ENCODE data around the gene DUS3L. TPM values are rescaled to one million over a fixed set of nuclear protein-coding genes. Genes with fewer than 3 reads are reported as not detected.
A peak's percentile ranks its signal among the peaks of the same experiment; 100 is the strongest.

The DUS3L gene
- total and polyA plus RNA-seq, 2 donors (not counting 1 experiment from before 2014, with no cell fraction given) = 84.6 to 118 TPM

DNA sequence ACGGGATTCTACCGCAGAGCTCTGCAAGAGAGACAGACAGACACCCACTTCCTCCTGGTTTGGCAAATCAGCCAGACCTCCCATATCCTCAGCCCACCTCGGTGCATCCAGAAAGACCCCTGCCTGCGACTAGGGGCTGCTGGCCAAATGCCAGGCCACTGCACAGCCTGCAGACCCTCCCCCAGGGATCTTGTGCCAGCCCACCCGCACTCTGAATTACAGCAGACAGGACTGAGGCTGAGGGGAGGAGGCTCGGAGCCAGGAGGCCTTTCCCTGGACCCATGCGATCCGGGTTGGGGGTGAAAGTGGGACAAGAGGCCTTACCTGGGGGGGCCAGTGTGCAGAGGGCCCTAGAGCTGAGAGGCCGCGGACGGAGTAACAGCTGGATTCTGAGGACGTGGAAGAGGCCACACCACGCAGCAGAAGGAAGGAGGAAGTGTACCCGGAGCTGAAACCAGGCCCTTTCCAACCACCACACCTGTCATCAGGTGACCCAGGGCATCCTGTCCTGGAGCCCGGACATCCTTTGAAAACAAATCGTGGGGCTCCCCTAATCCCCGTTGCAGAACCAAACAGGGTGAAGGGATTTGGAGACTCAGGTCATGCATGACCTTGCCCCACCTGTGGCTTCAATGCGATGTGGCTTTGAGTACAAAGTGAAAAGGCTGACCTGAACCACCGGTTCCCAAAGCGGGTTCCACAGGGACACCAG lies 47.5 kb upstream of the DUS3L start:
- H3K9ac ChIP-seq (ENCODE audit: low read length) = no peak overlapping the region
- no peak overlapping the region for H3K4me3 Mint-ChIP-seq

More for the DNA sequence above, 47.5 kb upstream of the DUS3L start:
- Mint-ChIP-seq H3K9me3 (ENCODE audit: insufficient read depth) (no peaks in the 10 kb centered on the region), H3K27me3 (peaks cover 3% of the 10 kb centered on the region), H3K27ac (no peak overlapping the region), H3K4me1 (no peaks in the 10 kb centered on the region)
- Histone ChIP-seq H3K4me1 (ENCODE audit: control insufficient read depth in 2 of 2, insufficient read depth in 2 of 2, low read length in 2 of 2) (no peaks in the 10 kb centered on the region), H2AFZ (ENCODE audit: insufficient read depth, low read depth, low read length, poor library complexity, severe bottlenecking) (peak overlapping the region; percentile 16), H4K20me1 (ENCODE audit: control insufficient read depth, insufficient read depth, low read length, poor library complexity, severe bottlenecking) (no peaks in the 10 kb centered on the region), H3K9me3 (ENCODE audit: control extremely low read depth in 1 of 3, control insufficient read depth in 2 of 3, insufficient read depth in 1 of 3, low read length in 2 of 3) (peaks cover 0 to 3% (median 0%) of the 10 kb centered on the region in 3 donors), H3K4me2 (replicated peaks; ENCODE audit: low read depth, low read length, poor library complexity, severe bottlenecking) (no peak overlapping the region), H3K4me3 (ENCODE audit: control extremely low read depth in 1 of 5, extremely low read depth in 1 of 5, insufficient read depth in 1 of 5, low read depth in 2 of 5, low read length in 4 of 5) (no peak overlapping the region), H3K79me2 (ENCODE audit: control insufficient read depth, insufficient read depth, low read length) (no peaks in the 10 kb centered on the region), H3K27me3 (replicated peaks in 1 of 4; ENCODE audit: control extremely low read depth in 1 of 4, control insufficient read depth in 3 of 4, insufficient read depth in 4 of 4, low read length in 3 of 4) (peaks cover 0 to 13% (median 0%) of the 10 kb centered on the region in 4 experiments), H3K27ac (ENCODE audit: low read length in 2 of 2) (no peak overlapping the region), H3K36me3 (replicated peaks in 1 of 2; ENCODE audit: control extremely low read depth in 1 of 2, control insufficient read depth in 1 of 2, extremely low read depth in 1 of 2, insufficient read depth in 2 of 2, low read length in 1 of 2) (no peaks in the 10 kb centered on the region)
- ChIA-PET POLR2A (no interaction called here), CTCF (no interaction called here)
- no peak for TF ChIP-seq EZH2 (IDR thresholded peaks at IDR 0.05; ENCODE audit: borderline replicate concordance, insufficient read depth, low read depth, low read length, poor library complexity, severe bottlenecking)
- no peak for TF ChIP-seq CTCF (IDR thresholded peaks at IDR 0.05)
- intact Hi-C loops (cut with micrococcal nuclease) = no loop called here
- no peak for DNase-seq
- no peak for ATAC-seq (ENCODE audit: low read depth)
- 25% methylated on average over 16 of the region's 20 CpGs for WGBS (ENCODE audit: insufficient coverage)
